Tibial artery (tissue), 4 donors: ENCODE results near the gene WDR64.

Source experiments
- DNase-seq, 2 donors: peaks; one replicate each; pipeline ENCODE4 v3.0.0-alpha.2; 2019
- H3K27ac ChIP-seq, 2 donors: fragments of 200-600 bp; sonication (generic) in 1 of 2; 1 replicate in 1 of 2; 2 replicates in 1 of 2; pipeline ENCODE4 v1.5.1; 2018 to 2019; ENCODE audit warnings: mild to moderate bottlenecking in 1 of 2
- H3K27me3 ChIP-seq, 2 donors: fragments of 200-600 bp; sonication (generic) in 1 of 2; one replicate each; pipeline versions ENCODE4 v1.5.1 to v1.6.0; 2016 to 2019
- H3K36me3 ChIP-seq, 3 donors: fragments of 200-600 bp; sonication (generic) in 2 of 3; one replicate each; pipeline ENCODE4 v1.5.1; 2016 to 2019; ENCODE audit warnings: mild to moderate bottlenecking in 2 of 3
- H3K4me1 ChIP-seq, 4 donors: fragments of 200-600 bp; sonication (generic) in 2 of 4; 1 replicate in 3 of 4; 2 replicates in 1 of 4; pipeline ENCODE4 v1.5.1; 2016 to 2019
- H3K4me3 ChIP-seq, 2 donors: fragments of 200-600 bp; sonication (generic) in 1 of 2; 1 replicate in 1 of 2; 2 replicates in 1 of 2; pipeline ENCODE4 v1.5.1; 2018 to 2019; ENCODE audit warnings: mild to moderate bottlenecking in 2 of 2
- H3K9me3 ChIP-seq, 3 donors: fragments of 200-600 bp; sonication (generic) in 1 of 3; one replicate each; pipeline ENCODE4 v1.5.1; 2016 to 2019
- CTCF ChIP-seq, 2 experiments: fragments of 200-600 bp in 1 of 2; fragments of 450-650 bp in 1 of 2; IDR thresholded peaks; one replicate each; pipeline ENCODE4 v1.5.1; 2017 to 2019; ENCODE audit warnings: antibody characterized with exemption in 2 of 2, mild to moderate bottlenecking in 1 of 2, moderate library complexity in 1 of 2
- intact Hi-C: fragments of 100-400 bp; cut with DNase I; formaldehyde crosslinking; loops from one replicate; pipeline ENCODE4 v1.15.0; 2023; ENCODE audit warnings: low total_unique reads

Gene WDR64

GRCh38 chr1:241848686-241849344, 196.7 kb downstream of the WDR64 start:
- H3K9me3 ChIP-seq = no peaks in the 10 kb centered on the region
- no peak overlapping the region for H3K27ac ChIP-seq
- H3K27me3 ChIP-seq = no peaks in the 10 kb centered on the region
- no peak for DNase-seq
- H3K4me3 ChIP-seq = peak overlapping the region in 1 of 2 donors; percentile 90
- no peak for TF ChIP-seq CTCF (IDR thresholded peaks at IDR 0.05)
- no peaks in the 10 kb centered on the region for H3K36me3 ChIP-seq
- peaks cover 0 to 10% (median 6%) of the 10 kb centered on the region in 4 donors for H3K4me1 ChIP-seq
- intact Hi-C loops = loop anchor here (5.0 kb wide), 1 partner anchor 322 kb away; no protein-coding TSS in a partner anchor

DNA sequence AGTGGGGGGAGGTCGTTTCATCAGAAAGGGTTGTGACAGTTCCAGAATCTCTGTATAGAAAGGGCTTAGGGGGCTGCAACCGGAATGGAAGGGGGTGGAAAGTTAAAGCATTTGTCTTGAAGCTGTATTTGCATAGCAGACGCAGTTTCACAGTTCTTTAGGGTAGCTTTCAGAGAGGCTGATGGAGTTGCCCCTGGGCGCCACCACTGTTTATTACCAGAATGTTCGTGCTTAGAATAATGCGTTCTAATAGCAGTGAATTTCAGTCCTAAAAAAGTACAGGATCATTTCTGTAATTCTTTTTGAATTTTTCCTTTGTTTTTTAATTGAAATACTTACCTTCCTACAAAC, 197.2 kb downstream of the WDR64 start:
- no peak for TF ChIP-seq CTCF (IDR thresholded peaks at IDR 0.05)
- Histone ChIP-seq H3K4me1 (peaks cover 0 to 10% (median 6%) of the 10 kb centered on the region in 4 donors), H3K9me3 (no peaks in the 10 kb centered on the region), H3K27ac (no peak overlapping the region), H3K27me3 (no peaks in the 10 kb centered on the region), H3K4me3 (no peak overlapping the region), H3K36me3 (no peaks in the 10 kb centered on the region)
- no peak for DNase-seq
- intact Hi-C loops = loop anchor here (5.0 kb wide), 1 partner anchor 322 kb away; no protein-coding TSS in a partner anchor
